ENCODE measurements around the gene SH3PXD2B.

DNA sequence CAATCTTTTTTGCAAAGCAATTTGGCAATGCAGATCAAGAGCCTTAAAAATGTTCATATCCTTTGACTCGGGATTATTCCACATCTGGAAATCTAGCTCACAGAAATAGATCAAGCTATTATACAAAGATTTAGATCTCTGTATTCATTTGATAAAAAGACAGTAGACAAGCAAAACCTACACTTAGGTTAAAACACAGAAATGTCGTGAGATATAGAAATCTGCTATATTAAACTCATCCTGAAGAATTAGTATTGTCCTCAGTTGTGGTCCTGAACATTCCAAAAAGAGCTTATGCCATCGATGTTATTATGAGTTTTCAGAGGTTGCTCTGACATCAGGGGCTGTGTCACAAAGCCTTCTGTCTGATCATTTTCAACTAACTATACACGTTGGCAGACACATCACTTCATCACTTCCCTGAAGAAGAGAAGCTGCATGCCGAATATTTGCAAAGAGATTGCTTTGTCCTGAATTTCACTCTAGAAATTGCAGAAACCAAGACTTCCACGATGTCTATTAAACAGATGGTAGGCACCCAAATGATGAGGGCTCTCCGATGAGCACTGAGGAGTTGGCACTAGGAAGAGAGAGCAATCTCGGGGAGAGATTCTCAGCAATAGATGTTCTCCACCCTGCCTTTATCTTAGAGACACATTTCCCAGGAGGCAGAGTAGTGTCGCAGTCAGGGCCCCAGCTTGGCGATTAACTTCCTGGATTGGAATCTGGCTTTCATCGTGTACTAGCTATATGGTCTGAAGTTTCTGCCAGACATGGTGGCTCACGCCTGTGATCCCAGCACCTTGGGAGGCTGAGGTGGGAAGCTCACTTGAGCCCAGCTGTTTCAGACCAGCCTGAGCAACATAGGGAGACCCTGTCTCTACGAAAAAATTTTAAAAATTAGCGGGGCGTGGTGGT, 168.8 kb downstream of the SH3PXD2B start:
- no peak for TF ChIP-seq EZH2 (IDR thresholded peaks at IDR 0.05; ENCODE audit: insufficient read depth, poor library complexity, severe bottlenecking)
- no peak for TF ChIP-seq EZH2phosphoT487 (IDR thresholded peaks at IDR 0.05; ENCODE audit: insufficient read depth, low read depth)
